ENCODE data around the gene MUC2. TPM values are rescaled to one million over a fixed set of nuclear protein-coding genes. Genes with fewer than 3 reads are reported as not detected.

MUC2 gene
- total RNA-seq, 2 experiments from 2014 or later, result not detected

DNA sequence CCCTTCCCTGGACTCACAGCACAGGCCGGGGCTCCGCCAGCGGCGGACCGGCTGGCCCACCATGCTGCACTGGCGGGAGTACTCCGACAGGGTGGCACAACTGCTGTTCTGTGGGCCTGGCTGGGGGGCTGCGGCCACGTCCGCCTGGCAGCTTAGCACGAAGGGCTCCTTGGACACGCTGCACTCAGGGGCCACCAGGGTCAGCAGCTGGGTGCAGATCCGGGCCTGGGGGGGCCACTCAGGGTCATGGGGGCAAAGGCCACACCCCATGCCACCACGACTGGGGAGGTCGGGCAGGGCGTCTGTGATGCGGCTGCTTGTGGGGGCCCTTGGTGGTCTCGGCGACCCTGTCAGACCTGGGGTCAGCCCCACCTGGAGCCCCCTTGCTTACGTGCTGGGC lies 44.1 kb upstream of the MUC2 start:
- no TSS peak for BruUV-seq (replicated peaks)
- intact Hi-C loops (cut with micrococcal nuclease; ENCODE audit: unreplicated experiment), result no loop called here

GRCh38 chr11:1031121-1031899 lies 43.4 kb upstream of the MUC2 start:
- Histone ChIP-seq H2AFZ (ENCODE audit: low read length) (no peak overlapping the region), H3K9me3 (ENCODE audit: low read length) (no peaks in the 10 kb centered on the region), H3K79me2 (ENCODE audit: insufficient read depth, low read depth, low read length) (no peaks in the 10 kb centered on the region), H3K27ac (ENCODE audit: low read depth, low read length, poor library complexity, severe bottlenecking) (no peak overlapping the region), H3K4me2 (ENCODE audit: low read length) (no peak overlapping the region), H3K4me3 (ENCODE audit: low read depth, low read length, poor library complexity, severe bottlenecking) (no peak overlapping the region), H4K20me1 (ENCODE audit: insufficient read depth, low read length) (no peaks in the 10 kb centered on the region), H3K4me1 (ENCODE audit: insufficient read depth, low read length, poor library complexity, severe bottlenecking) (no peaks in the 10 kb centered on the region), H3K36me3 (ENCODE audit: insufficient read depth, low read length) (no peaks in the 10 kb centered on the region), H3K9me2 (ENCODE audit: insufficient read depth, low read length) (no peaks in the 10 kb centered on the region)
- no peak for DNase-seq (ENCODE audit: low spot score)
- TF ChIP-seq, protein P1, sequence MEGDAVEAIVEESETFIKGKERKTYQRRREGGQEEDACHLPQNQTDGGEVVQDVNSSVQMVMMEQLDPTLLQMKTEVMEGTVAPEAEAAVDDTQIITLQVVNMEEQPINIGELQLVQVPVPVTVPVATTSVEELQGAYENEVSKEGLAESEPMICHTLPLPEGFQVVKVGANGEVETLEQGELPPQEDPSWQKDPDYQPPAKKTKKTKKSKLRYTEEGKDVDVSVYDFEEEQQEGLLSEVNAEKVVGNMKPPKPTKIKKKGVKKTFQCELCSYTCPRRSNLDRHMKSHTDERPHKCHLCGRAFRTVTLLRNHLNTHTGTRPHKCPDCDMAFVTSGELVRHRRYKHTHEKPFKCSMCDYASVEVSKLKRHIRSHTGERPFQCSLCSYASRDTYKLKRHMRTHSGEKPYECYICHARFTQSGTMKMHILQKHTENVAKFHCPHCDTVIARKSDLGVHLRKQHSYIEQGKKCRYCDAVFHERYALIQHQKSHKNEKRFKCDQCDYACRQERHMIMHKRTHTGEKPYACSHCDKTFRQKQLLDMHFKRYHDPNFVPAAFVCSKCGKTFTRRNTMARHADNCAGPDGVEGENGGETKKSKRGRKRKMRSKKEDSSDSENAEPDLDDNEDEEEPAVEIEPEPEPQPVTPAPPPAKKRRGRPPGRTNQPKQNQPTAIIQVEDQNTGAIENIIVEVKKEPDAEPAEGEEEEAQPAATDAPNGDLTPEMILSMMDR (conservative IDR thresholded peaks at IDR 0.05; ENCODE audit: low read length), result no peak
- TF ChIP-seq EZH2phosphoT487 (IDR thresholded peaks at IDR 0.05; ENCODE audit: borderline replicate concordance, low read depth, low read length), result no peak
- BruUV-seq (replicated peaks), result no TSS peak
- POLR2A ChIA-PET, result no interaction called here
- CTCF ChIA-PET (ENCODE audit: unreplicated experiment), result no interaction called here
- intact Hi-C loops (cut with micrococcal nuclease; ENCODE audit: unreplicated experiment), result no loop called here

More for the DNA sequence above, 44.1 kb upstream of the MUC2 start:
- no peaks in the 10 kb centered on the region for H4K20me1 ChIP-seq (ENCODE audit: insufficient read depth, low read length)
- no peak overlapping the region for H3K27ac ChIP-seq (ENCODE audit: low read depth, low read length, poor library complexity, severe bottlenecking)
- no peaks in the 10 kb centered on the region for H3K9me3 ChIP-seq (ENCODE audit: low read length)
- H3K4me2 ChIP-seq (ENCODE audit: low read length), result no peak overlapping the region
- H3K36me3 ChIP-seq (ENCODE audit: insufficient read depth, low read length), result no peaks in the 10 kb centered on the region
- ChIA-PET POLR2A (no interaction called here), CTCF (ENCODE audit: unreplicated experiment) (no interaction called here)
- H3K4me1 ChIP-seq (ENCODE audit: insufficient read depth, low read length, poor library complexity, severe bottlenecking), result no peaks in the 10 kb centered on the region
- H3K79me2 ChIP-seq (ENCODE audit: insufficient read depth, low read depth, low read length), result no peaks in the 10 kb centered on the region
- no peak for DNase-seq (ENCODE audit: low spot score)
- H3K9me2 ChIP-seq (ENCODE audit: insufficient read depth, low read length), result no peaks in the 10 kb centered on the region
- no peak overlapping the region for H3K4me3 ChIP-seq (ENCODE audit: low read depth, low read length, poor library complexity, severe bottlenecking)
- no peak overlapping the region for H2AFZ ChIP-seq (ENCODE audit: low read length)
- no peak for TF ChIP-seq EZH2phosphoT487 (IDR thresholded peaks at IDR 0.05; ENCODE audit: borderline replicate concordance, low read depth, low read length)
- TF ChIP-seq, protein P1 (conservative IDR thresholded peaks at IDR 0.05; ENCODE audit: low read length), result no peak

- no peaks in the 10 kb centered on the region for H3K79me2 ChIP-seq (ENCODE audit: insufficient read depth, low read depth, low read length)
- H3K4me3 ChIP-seq (ENCODE audit: low read depth, low read length, poor library complexity, severe bottlenecking), result no peak overlapping the region
- CTCF ChIA-PET (ENCODE audit: unreplicated experiment), result no interaction called here
- no peak for DNase-seq (ENCODE audit: low spot score)
- intact Hi-C loops (cut with micrococcal nuclease; ENCODE audit: unreplicated experiment), result no loop called here
- no peaks in the 10 kb centered on the region for H4K20me1 ChIP-seq (ENCODE audit: insufficient read depth, low read length)
- no peaks in the 10 kb centered on the region for H3K9me3 ChIP-seq (ENCODE audit: low read length)
- TF ChIP-seq, protein P1 (conservative IDR thresholded peaks at IDR 0.05; ENCODE audit: low read length), result no peak
- no peak for TF ChIP-seq EZH2phosphoT487 (IDR thresholded peaks at IDR 0.05; ENCODE audit: borderline replicate concordance, low read depth, low read length)
- POLR2A ChIA-PET, result no interaction called here
- H3K36me3 ChIP-seq (ENCODE audit: insufficient read depth, low read length), result no peaks in the 10 kb centered on the region
- H3K27ac ChIP-seq (ENCODE audit: low read depth, low read length, poor library complexity, severe bottlenecking), result no peak overlapping the region
- H3K4me1 ChIP-seq (ENCODE audit: insufficient read depth, low read length, poor library complexity, severe bottlenecking), result no peaks in the 10 kb centered on the region
- no peak overlapping the region for H2AFZ ChIP-seq (ENCODE audit: low read length)
- BruUV-seq (replicated peaks), result no TSS peak
- H3K4me2 ChIP-seq (ENCODE audit: low read length), result no peak overlapping the region
- no peaks in the 10 kb centered on the region for H3K9me2 ChIP-seq (ENCODE audit: insufficient read depth, low read length)
Measured at GRCh38 chr11:1032310-1032891, 42.3 kb upstream of the MUC2 start.
